ENCODE measurements around the gene KSR1. TPM values are rescaled to one million over a fixed set of nuclear protein-coding genes. Genes with fewer than 3 reads are reported as not detected.

KSR1 gene
- total and polyA plus RNA-seq, 2 of the 8 experiments (the other 6 are each of a cell fraction or from before 2014, with no cell fraction given), result 14.1 to 34.7 TPM

- no peaks in the 10 kb centered on the region for H3K27me3 ChIP-seq (replicated peaks in 1 of 4; ENCODE audit: control insufficient read depth in 3 of 4, extremely low read depth in 1 of 4, insufficient read depth in 3 of 4, low read length in 3 of 4)
- POLR2A ChIA-PET (ENCODE audit: partially characterized antibody), result no interaction called here
- H2BK5ac ChIP-seq (ENCODE audit: low read depth, low read length), result no peak overlapping the region
- H3K36me3 ChIP-seq (ENCODE audit: control insufficient read depth in 2 of 4, insufficient read depth in 4 of 4, low read length in 3 of 4), result no peaks in the 10 kb centered on the region
- no peak overlapping the region for H4K91ac ChIP-seq (replicated peaks; ENCODE audit: insufficient read length, low read length)
- H3K27ac ChIP-seq (ENCODE audit: low read depth, low read length), result no peak overlapping the region
- H4K5ac ChIP-seq (ENCODE audit: insufficient read length, low read depth, low read length), result no peak overlapping the region
- peaks cover 0 to 2% of the 10 kb centered on the region in 2 experiments for H4K20me1 ChIP-seq (replicated peaks in 1 of 2; ENCODE audit: control insufficient read depth in 1 of 2, insufficient read depth in 2 of 2, low read length in 2 of 2)
- no peaks in the 10 kb centered on the region for H3K4me1 ChIP-seq (replicated peaks in 1 of 4; ENCODE audit: control insufficient read depth in 3 of 4, insufficient read depth in 4 of 4, low read length in 3 of 4)
- no peak overlapping the region for H3K4me3 ChIP-seq (ENCODE audit: extremely low read depth in 1 of 4, insufficient read depth in 2 of 4, low read depth in 3 of 4, low read length in 4 of 4)
- 91% methylated on average over 3 of the region's 5 CpGs; no CpG with 5 or more reads in 1 of the 2 experiments for WGBS, 2 experiments (ENCODE audit: extremely low coverage in 1 of 2, insufficient coverage in 1 of 2, insufficient read length in 1 of 2, insufficient replicate concordance in 2 of 2, low coverage in 1 of 2, low lambda C conversion rate in 2 of 2, missing lambda C conversion rate in 1 of 2)
- H3K4ac ChIP-seq (replicated peaks; ENCODE audit: insufficient read length, low read depth, low read length), result no peak overlapping the region
- FAIRE-seq (no peak), DNase-seq (ENCODE audit: low read depth in 1 of 2, low spot score in 2 of 2) (no peak)
- H3K79me1 ChIP-seq (ENCODE audit: low read depth, low read length), result no peaks in the 10 kb centered on the region
- no peak overlapping the region for H3K18ac ChIP-seq (ENCODE audit: extremely low read depth, low read length)
- H3K23ac ChIP-seq (ENCODE audit: insufficient read length), result no peak overlapping the region
- H3K79me2 ChIP-seq (ENCODE audit: control insufficient read depth in 1 of 2, insufficient read depth in 2 of 2, low read length in 2 of 2), result no peaks in the 10 kb centered on the region
- no peak overlapping the region for H3K56ac ChIP-seq (replicated peaks; ENCODE audit: insufficient read length, low read depth, low read length)
- no peak overlapping the region for H3K14ac ChIP-seq (ENCODE audit: insufficient read length)
- no peak overlapping the region for H3K9ac ChIP-seq (replicated peaks in 1 of 4; ENCODE audit: extremely low read depth in 1 of 4, low read depth in 3 of 4, low read length in 3 of 4)
- no peak overlapping the region for H2BK20ac ChIP-seq (ENCODE audit: low read length)
- H3K4me2 ChIP-seq (ENCODE audit: insufficient read depth in 1 of 2, low read depth in 2 of 2, low read length in 2 of 2), result no peak overlapping the region
- no peak overlapping the region for H2BK15ac ChIP-seq (ENCODE audit: low read length)
- no peak overlapping the region for H2AFZ ChIP-seq (ENCODE audit: low read length)
- no peak overlapping the region for H2AK5ac ChIP-seq (ENCODE audit: low read depth, low read length)
- H3K23me2 ChIP-seq (ENCODE audit: low read depth, low read length), result no peaks in the 10 kb centered on the region
- TF ChIP-seq KDM4A (IDR thresholded peaks at IDR 0.05; ENCODE audit: low read depth, low read length, severe bottlenecking) (no peak), KDM1A (IDR thresholded peaks at IDR 0.05; ENCODE audit: borderline replicate concordance, low read length) (no peak), GABPA (IDR thresholded peaks at IDR 0.05; ENCODE audit: borderline replicate concordance, insufficient read depth, low read length) (no peak), RFX5 (IDR thresholded peaks at IDR 0.05; ENCODE audit: borderline replicate concordance, low read depth, low read length) (no peak), KDM5A (IDR thresholded peaks at IDR 0.05; ENCODE audit: low read length) (no peak), SUZ12 (IDR thresholded peaks at IDR 0.05; ENCODE audit: low read length) (no peak), ASH2L (IDR thresholded peaks at IDR 0.05; ENCODE audit: low read length) (no peak), HDAC2 (IDR thresholded peaks at IDR 0.05; ENCODE audit: borderline replicate concordance in 1 of 2, low read depth in 2 of 2, low read length in 2 of 2) (no peak), CHD2 (IDR thresholded peaks at IDR 0.05; ENCODE audit: low read length) (no peak), TCF12 (IDR thresholded peaks at IDR 0.05; ENCODE audit: low read depth, low read length) (no peak), SP1 (IDR thresholded peaks at IDR 0.05; ENCODE audit: low read depth, low read length) (no peak), CBX5 (IDR thresholded peaks at IDR 0.05; ENCODE audit: low read depth, low read length) (no peak), POLR2AphosphoS5 (IDR thresholded peaks at IDR 0.05; ENCODE audit: low read depth, low read length) (no peak), HDAC6 (IDR thresholded peaks at IDR 0.05; ENCODE audit: low read depth, low read length) (no peak)
- no peak overlapping the region for H2BK12ac ChIP-seq (ENCODE audit: low read depth, low read length)
- no peak overlapping the region for H4K8ac ChIP-seq (ENCODE audit: extremely low read depth, insufficient read depth, low read length)
- H3K9me3 ChIP-seq (ENCODE audit: insufficient read depth in 2 of 2, low read depth in 1 of 2, low read length in 1 of 2), result no peaks in the 10 kb centered on the region
- no peak overlapping the region for H2BK120ac ChIP-seq (replicated peaks; ENCODE audit: low read depth, low read length)
- CTCF ChIA-PET (ENCODE audit: partially characterized antibody), result interaction anchor here (0.6 to 2.9 kb wide), 7 partner anchors 15 to 133 kb away, joined by 3 to 12 read pairs (median 5); no protein-coding TSS in a partner anchor
Observed at GRCh38 chr17:27669850-27670249, 213.6 kb downstream of the KSR1 start.

Data from H1 (cell line).